Inflammatory macrophage treated with lipopolysaccharide for 4 hours (primary cell): ENCODE results near the gene MOGAT3.

ENCODE experiments used
- DNase-seq: peaks from one replicate; pipeline ENCODE4 v3.0.0-alpha.2; 2020

The MOGAT3 gene

GRCh38 chr7:101172005-101172853 is 28.6 kb downstream of the MOGAT3 start:
- DNase-seq: no peak

DNA sequence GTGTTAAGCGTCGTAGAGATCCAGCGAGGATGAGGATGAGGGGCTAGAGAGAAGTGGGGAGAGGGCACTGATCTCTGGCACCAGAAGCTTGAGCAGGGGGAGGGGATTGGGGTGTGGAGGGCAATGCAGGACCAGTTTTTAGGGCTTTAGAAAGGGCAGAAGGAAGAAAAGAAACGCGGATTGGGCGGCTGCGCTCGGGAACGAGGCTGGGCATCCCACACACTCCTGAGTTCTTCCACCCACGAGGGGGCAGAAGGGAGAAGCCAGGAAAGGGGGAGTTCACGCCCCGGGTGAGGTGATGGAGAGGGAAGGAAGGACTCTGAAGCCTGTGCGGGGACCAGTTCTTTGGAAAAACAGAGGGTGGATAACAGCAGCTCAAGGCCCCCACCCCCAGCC is 29.4 kb downstream of the MOGAT3 start:
- no peak for DNase-seq

GRCh38 chr7:101170617-101171441 is 30.0 kb downstream of the MOGAT3 start:
- peak; percentile 54 for DNase-seq

- DNase-seq: peak; percentile 78
Observed at GRCh38 chr7:101169838-101170551, 30.8 kb downstream of the MOGAT3 start.

DNA sequence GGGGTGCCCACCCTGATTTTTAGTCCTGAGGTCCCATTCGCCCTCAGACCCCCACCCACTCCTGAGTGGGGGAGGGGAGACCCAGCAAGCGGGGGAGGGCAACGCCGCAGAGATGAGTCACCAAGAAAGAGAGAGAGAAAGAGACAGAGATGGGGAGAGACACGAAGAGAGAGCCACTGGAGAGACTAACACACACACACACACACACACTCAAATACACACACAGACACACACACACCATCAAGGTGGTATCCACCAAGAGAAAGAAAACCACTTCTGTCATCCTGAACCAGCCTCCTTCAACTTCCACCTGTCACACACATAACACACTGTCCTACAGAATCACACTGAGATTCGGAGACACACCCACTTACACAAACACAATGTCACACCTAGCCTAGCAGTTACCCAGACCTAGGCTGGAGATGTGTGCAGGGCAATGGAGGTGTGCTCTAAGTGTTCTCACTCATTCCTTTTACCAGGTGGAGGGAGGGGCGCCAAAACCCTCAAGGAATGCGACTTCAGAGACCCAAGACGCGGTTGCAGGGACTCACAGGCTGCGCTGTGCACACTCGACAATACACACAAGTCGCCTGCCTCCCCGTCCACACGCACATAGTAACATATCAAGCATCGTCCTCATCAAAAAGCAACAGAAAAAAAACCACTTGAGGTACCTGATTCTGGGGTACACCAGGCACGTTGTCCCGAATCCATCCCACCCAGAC is 31.6 kb downstream of the MOGAT3 start:
- no peak for DNase-seq

DNA sequence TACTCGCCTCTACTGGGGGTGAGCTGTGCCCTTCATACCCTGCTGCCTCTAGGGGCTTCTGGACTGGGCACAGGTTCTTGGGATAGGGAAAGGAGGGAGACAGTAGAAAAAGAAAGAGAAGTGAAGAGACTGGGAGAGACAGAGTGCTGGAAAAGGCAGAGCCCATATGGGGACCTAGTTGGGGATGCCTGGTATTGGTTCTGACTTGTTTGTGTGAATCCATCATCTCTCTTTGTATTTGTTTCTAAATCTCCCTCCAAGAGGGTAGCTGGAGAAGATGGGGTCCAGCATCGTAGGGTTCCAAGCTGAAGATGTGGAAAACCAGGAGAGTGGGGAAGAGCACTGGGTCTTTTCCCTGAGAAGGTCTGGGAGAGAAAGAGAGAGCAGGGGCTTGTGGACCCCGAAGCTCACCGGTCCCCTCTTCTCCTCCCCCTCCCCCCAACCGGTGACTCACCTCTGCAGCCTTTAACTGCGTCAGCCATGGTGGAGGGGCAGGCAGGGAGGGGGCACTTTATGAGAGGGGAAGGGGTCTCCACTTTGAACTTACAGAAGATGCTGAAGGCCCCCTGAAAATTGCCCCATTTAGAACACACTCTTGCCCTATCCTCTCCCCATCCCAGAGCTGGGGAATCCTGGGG is 32.3 kb downstream of the MOGAT3 start:
- no peak for DNase-seq

- no peak for DNase-seq
Observed at GRCh38 chr7:101167645-101168411, 33.0 kb downstream of the MOGAT3 start.

DNA sequence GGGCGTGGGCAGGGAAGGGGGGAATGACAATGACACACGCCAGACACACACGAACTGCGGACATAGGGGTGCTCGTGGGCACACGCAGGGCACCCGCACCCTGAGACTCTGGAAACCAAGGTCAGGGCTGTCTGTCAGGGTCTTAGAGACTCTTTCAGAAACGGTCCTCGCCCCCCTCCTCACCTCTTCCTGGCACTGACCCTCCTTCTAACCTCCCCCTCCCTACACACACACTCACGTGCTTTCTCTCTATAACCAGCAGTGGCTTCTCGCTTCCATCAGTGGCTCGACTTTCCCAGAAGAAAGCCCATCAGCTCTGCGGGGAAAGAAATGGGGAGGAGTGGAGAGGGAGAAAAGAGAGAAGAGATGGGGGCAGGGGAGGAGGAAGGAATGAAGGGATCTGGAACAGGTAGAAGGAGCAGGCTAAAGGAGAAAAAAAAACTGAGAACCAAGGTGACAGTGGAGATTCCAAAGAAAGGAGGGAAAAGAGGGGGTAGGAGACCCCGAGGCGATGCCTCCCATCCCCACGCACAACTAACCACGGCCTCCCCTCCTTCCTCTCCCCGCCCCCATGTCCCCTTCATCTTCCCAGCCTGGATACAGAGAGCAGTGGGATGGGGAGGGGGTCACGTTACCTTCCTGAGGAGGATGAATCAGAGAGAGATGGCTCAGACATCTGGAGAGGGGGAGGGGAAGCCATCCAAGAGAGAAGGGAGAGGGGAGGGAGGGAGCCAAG is 33.8 kb downstream of the MOGAT3 start:
- no peak for DNase-seq

DNA sequence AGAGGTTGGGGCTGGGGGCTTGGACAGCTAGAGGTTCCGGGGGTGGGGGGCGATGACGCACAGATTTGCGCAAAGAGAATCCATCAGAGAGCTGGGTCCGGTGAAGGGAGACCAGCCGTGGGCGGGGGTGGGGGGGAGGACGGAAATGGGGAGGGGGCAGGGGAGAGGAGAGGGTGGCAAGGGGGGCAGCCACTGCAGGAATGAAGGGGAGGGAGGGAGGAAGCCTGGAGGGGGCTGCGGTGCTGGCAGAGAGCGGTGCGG is 34.3 kb downstream of the MOGAT3 start:
- DNase-seq: no peak

- no peak for DNase-seq
Observed at GRCh38 chr7:101165958-101166647, 34.7 kb downstream of the MOGAT3 start.

- DNase-seq: peak; percentile 97
Observed at GRCh38 chr7:101165075-101165957, 35.5 kb downstream of the MOGAT3 start, which contains the start of gene VGF. Gene VGF (minus strand): TSS chr7:101165569. CDS start chr7:101164843, 726 bp downstream.

- no peak for DNase-seq
Observed at GRCh38 chr7:101164071-101164840, 36.6 kb downstream of the MOGAT3 start.

- DNase-seq: no peak
Observed at GRCh38 chr7:101163279-101164070, 37.4 kb downstream of the MOGAT3 start.

DNA sequence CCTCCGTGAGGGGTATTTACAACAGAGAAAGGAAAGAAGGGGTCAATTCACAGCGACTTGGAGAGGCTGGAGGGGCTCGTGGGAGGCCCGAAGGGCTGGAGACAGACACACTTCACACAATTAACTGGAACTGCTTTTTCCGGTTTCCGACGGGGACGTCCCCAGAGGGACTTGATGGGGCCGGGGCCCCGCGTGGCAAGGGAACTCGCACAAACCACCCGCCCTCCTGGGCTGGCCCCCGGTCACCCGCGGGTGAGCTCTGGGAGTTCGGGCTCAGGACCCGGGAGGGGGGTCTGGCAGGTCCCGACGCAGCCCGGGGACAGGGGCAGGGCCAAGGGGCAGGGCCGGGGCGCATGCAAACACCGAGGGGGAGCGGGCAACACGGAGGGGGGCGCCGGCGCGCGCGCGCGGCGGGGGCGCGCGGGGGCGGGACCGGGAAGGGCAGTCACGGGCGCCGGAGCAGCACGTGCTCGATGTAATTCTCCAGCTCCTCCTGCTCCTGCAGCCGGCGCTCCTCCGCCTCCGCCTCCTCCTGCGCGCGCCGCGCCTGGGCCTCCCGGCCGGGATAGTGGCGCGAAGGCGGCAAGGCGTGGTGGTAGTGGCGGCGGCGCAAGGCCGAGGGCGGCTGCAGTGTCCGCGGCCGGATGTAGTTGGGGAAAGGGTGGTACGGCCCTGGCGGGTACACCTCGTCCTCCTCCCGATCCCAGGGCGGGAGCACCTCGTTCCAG is 38.1 kb downstream of the MOGAT3 start:
- DNase-seq: peak; percentile 17

DNA sequence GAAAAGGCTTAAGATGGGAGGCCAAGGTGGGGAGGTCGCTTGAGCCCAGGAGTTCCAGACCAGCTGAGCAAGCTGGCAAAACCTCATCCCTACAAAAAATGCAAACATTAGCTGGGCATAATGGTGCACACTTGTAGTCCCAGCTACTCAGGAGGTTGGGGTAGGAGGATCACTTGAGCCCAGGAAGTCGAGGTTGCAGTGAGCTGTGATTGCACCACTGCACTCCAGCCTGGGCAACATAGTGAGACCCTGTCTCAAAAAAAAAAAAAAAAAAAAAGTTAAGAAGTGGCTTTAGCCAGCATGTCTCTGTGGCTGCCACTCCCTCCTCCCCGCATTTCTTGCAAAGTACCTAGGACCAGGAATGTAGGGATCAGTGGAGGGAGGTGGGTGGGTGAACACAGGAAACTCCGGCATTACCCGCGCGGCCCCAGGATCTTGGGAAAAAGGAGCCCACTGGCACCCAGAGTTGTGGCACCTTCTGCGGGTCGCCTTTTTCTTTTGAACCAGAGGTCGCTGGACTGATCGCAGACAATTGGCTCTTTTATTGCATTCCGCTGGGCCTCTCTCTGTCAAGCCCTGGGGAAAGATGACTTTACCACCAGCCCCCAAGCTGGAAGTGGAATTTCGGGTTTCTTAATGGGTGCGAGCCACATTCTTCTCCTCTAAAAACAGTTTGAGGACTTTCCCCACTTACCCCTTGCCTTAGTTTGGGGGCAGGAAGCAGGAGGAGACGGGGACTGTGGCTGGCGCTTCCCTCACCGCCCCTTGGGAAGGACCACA is 39.0 kb downstream of the MOGAT3 start:
- no peak for DNase-seq

GRCh38 chr7:101160910-101161309 is 39.9 kb downstream of the MOGAT3 start:
- no peak for DNase-seq
